G401.6 (cell line): ENCODE measurements around the gene TCERG1L.
"Not testable (repeated sequence)": the region's sequence is repeated elsewhere in the genome, so short reads cannot be mapped to it uniquely, and the experiment has no call there.

Source experiments
- FAIRE-seq: peaks from 2 replicates; lab custom pipeline; 2012; peaks lifted over from hg19 to GRCh38; lab: Jason Lieb, UNC

The TCERG1L gene

DNA sequence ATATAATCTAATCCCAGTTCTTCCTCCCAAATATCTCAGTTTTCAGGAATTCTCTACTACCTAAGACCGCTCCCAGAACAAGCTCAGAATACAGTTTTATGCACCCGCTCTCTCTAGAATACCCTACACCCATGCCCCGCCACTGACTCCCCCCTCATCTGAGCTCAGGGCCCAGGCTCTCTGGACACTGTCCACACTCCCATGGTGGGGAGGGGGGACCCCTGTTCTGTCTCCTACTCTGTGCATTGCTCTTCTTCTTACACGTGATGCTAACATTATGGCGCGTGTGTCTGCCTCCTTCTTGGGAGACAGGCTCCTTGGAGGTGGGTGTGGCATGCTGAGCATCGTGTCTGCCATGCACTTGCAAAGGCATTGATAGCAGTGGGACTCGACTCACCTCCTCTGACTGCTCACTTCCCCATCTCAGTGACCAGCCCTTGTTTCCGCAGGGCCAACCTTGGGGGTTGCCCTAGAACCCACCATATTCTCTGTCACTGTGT lies 127.9 kb downstream of the TCERG1L start:
- no peak for FAIRE-seq

DNA sequence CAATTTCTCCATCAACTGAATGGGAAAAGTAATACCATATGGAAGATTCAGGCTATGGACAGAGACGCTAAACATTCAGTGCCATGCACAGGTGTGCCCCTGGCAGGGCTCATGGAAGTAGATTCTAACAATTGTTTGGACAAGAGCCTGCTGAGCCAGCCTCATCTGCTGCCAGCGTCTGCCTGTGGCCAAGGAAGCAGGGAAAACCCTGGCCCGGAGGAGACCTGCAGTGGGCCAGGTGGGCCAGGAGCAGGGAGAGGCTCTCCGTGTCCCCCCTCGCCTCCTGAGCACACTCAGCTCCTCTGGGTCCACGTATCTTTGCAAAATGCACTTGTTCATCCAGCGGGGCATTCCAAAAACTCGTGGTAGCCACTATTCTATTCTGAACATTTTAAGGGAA lies 130.1 kb downstream of the TCERG1L start:
- no peak for FAIRE-seq

DNA sequence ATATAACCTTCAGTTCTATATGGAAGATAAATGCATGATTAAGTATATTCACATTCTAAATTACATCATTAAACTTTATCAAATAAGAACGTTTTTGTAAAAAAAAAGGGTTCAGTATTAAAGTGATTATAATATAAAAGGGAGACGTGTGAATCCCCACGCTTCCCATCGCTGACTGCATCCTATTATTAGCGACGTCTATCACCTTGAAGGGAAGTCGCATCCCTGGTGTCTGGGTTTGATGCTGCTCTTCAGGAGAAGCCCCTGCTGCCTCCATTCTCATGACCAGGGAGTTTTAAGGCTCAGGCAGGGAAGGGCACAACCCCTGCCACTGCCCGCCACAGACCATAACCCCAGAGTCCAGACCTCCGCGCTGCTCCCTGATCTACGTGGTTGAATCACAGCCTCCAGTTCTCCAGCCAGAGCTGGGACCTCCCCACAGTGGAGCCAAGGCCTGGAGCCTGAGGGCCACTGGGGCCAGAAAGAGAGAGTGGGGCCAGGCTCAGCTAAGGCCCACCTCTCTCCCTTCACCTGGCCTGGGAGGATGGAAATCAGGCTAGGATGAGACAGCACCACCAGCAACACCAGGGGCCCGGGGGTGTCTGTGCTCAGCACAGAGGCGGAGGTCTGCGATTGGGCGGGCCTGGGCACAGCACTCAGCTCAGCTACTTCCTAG lies 130.6 kb downstream of the TCERG1L start:
- no peak for FAIRE-seq

DNA sequence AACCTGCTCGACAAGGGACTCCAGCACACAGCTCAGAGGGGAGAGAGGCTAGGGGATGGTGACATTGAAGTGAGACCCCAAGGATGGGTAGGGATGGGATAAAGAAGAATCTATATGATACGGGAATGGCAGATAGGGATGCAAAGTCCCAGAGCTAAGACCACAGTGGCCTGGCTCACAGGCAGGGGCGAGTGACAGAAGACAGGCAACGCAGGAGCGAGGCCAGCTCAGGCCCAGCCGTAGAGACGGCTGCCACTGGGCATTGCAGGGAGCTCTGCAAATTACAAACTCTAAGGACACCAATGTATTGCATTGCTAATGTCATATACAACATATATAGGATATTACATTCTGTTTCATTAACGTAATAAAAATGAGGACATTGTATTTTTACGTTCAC lies 131.4 kb downstream of the TCERG1L start:
- no peak for FAIRE-seq

DNA sequence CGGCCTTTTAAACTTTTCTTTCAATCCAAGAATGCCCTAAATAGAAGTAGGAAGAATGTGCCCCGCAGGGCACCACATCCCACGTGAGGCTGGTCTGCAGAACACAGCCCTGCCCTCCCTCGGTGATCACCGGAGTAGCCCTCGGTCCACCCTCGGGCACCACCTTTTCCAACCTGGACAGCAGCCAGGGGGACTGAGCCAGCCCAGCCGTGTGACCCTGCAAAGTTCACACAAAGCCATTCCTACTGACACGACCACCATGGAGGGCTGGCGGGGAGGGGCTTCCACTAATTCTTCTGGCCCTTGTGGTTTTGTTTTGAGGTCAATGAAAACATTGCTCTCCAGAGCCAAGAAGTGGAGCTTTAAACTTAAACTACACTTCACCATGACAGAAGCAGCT lies 132.2 kb downstream of the TCERG1L start:
- FAIRE-seq, result no peak

DNA sequence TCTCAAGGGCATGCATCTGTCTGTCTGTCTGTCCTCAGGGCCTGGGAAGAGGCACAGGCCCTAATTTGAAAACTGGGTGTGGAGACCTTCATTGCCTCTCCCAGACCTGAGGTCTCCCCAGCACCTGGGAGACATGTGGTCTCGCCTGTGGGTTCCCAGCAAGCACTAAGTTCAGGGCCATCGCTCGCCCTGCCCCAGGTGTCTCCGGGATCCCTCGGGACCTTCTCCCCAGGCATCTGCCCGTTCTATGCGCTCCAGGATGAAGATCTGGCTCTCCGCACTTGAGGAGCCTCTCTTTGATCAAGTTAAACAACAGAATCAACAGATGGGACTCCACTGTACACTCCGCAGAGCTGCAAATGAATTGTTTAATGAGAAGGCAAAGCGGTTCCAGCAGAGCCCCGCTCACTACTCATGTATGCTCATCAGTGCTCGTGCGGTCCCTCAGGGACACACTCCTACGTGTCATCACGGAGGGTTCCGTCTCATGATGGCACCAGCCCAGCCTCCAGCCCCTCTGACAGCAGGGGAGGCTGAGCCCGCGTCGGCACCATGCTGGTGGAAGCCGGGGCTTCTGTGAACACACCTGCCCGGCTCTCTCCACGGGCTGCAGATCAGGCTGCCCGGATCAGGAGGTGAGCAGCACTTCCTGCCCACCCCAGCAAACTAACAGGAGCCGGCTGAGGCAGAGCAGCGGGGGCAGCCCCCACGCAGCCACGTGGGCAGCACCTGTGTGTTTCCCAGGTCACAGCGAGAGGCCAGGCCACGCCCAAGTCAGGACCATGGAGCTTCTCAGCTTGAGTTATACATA lies 132.8 kb downstream of the TCERG1L start:
- FAIRE-seq, result no peak

DNA sequence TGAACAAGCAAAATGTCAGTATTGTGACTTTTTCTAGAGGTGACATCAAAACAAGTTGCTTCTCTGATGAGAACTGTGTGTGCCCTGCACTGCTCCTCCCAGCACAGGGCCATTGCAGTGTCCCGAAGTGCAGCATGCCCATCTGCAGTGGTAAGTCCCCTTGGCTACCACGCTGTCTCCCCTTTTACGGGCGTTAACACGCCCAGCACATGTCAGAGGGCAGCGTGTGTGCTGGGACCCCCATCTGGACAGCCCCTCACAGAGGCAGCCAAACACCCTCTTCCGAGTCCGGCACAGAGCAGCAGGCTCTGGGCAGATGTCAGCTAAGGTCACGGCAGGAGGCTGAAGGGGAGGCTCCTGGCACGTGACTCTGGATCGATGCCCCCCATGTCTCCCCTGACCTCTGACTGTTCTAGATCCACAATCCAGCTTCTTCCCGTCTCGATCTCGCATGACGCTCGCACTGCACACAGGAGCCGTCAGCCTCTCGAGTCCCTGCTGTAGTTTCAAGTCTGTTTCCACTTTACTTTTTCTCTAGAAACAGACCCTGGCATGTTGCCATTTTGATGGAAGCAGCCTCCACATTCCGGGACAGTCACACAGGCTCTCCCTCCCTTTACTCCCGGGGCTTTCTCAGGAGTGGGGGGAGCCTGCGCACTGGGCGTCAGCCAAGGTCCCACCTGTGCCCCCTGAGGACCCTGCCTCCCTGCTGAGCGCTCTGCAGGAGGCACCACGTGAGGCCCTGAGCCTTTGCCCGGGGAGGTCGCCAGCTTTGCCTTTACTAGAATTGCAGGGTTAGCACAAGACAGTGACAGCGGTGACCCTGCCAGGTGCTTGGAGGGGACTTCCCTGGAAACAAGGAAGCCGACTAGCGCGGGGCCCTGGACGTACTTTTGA lies 133.8 kb downstream of the TCERG1L start:
- no peak for FAIRE-seq

DNA sequence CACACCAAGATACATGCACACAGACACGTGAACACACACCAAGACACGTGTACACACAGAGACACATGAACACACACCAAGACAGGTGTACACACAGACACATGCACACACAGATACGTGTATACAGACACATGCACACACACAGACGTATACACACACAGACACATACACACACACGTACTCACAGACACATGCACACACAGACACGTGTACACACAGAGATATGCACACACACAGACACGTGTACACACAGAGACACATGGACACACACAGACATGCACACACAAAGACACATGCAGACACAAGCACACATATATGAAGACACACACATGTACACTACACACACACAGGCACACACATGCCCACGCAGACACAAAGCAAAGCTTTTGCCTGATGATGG lies 134.6 kb downstream of the TCERG1L start:
- no peak for FAIRE-seq

DNA sequence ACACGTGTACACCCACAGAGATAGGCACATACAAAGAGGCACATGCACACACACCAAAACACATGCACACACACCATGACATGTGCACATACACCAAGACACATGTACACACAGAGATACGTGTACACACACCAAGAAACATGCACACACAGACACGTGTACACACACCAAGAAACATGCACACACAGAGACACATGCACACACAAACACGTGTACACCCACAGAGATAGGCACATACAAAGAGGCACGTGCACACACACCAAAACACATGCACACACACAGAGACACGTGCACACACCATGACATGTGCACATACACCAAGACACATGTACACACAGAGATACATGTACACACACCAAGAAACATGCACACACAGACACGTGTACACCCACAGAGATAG lies 135.2 kb downstream of the TCERG1L start:
- not testable (repeated sequence) for FAIRE-seq

DNA sequence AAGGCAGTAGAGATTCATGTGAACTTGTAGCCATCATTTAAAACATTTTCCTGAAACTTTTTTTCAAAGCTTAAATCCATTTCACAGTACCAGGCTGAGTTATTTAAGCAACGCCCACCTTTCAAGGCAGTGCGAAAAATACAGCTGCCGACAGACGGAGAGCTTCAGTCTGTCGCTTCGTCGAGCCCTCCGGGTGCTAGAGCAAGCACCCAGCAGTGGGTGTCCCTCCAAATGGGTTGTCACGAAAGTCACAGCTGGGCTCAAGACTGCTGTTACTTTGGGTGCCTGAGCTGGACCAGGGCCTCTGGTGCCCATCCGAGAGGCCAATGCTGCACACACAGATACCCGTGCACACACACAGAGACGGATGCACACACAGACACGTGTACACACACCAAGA lies 135.6 kb downstream of the TCERG1L start:
- FAIRE-seq, result no peak

DNA sequence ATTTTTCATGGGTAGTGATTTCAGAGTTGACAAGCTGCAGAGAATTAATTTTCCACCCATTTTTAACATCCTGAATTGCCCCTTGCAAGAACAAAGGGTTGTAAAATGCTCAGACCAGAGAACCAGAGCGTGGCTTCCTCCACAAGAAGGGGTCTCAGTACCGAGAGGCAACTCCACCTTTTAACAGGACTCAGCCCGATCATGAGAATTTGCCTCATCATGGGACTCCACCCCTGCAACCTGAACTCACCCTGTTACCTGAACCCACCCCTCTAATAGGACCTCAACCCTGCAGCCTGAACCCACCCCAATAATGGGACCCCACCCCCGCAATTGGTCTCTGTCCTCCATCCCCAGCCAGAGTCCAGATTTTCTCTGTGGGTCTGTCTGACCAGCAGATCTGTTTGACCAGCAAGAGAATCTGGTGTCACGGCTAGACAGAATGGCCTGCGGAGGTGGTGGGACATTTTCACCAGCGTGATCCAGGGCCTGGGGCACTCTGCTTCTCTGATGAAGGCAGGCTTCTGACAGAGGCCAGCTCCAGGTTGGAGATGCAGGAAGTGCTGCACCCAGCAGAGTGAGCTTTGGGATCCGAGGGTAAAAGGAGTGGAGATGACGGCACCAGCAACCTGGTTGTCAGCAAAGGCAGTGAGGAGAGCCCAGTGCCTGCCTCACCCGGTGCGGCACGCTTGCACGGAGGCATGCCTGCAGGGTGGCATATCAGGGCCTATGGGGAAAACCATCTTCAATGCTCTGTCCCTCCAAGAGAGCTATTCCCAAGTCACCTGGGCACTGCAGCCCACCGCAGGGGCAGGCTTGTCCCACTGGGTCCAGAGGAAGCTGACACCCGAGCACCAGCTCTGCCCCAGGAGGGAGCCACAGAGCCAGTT lies 136.6 kb downstream of the TCERG1L start:
- no peak for FAIRE-seq

DNA sequence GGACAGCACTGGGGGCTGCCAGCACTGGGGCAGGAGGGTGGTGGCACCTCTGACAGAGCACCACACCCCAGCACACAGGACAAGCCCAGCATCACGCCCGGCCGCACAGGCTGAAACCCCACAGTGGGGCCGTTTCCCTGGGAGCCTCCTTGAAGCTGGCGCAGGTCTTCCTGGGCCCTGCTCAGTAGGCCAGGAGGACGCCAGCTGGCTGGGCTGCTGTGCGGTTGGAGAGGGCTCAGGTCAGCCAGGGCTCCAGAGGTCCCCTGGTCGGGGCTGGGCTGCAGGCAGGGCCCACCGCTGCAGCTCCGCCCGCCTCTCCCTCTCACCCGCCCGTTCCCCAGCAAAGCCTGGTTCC lies 137.3 kb downstream of the TCERG1L start:
- FAIRE-seq, result no peak

DNA sequence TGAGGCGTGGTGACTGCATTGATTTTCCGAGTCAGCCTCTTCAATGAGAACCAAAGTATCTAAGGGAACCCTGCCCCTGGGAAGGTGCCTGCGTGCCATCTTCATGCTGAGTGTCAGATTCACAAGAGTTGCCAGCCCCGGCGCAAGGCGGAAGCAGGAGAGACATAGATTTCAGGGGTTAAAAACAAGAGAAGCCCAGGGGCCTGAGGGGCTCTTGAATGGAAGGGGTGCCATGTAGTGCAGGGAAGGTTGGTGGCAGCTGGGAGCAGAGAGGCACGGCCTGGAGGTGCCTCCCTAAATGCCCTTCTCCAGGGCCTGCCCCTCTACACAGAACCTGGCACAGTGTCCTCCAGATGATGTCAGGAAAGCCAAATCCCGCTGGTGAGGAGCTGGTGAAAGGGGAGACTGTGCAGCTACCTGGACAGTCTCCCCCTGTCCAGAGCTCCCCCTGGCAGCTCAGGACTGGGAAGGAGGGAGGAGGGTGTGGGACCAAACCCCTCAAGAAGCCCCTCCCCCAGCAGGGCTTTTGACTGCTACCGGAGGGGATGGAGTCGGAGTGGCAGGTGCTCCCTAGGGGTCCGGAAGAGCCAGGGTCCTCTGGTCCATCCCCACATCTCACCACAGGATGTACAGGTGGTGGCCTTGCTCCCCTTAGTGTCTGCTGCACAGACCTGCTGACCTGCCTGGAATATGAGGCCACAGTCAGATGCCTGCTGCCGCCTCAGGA lies 137.9 kb downstream of the TCERG1L start:
- FAIRE-seq, result no peak

DNA sequence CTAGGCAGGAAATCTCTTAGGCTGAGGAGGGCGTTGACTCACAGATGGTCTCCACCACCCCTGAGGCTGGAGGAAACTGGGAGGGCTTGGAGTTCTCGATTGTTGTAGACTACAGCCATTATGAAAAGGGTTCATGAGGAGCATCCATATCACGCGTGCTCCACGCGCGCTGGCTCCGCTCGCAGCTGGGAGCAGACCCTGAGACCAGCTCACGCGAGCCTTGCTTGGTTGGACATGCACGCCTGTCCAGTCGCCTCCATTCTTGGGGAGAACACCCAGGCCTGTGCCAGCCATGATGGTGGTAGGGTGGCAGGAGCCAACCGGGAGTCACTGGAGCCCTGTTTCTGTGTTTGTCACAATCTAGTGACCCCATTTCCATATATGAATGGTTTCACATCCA lies 139.1 kb downstream of the TCERG1L start:
- no peak for FAIRE-seq

DNA sequence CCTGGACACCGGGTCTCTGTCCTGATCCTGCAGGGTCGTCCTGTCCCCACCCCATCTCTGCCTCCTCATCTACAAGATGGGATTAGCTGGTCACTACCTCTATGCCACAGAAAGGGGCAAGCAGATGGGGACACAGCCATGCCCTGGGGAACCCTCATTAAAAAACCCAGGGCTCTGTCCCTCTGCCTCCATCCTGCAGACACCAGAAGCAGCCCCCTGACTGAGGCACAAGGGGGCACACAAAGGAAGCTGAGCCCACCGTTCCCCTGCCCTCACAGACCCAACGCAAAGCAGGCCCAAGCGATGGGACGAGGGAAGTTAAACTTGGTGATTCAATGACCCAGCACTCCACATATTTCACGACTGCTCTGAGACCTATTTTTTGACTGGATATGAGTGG lies 142.4 kb downstream of the TCERG1L start:
- no peak for FAIRE-seq

DNA sequence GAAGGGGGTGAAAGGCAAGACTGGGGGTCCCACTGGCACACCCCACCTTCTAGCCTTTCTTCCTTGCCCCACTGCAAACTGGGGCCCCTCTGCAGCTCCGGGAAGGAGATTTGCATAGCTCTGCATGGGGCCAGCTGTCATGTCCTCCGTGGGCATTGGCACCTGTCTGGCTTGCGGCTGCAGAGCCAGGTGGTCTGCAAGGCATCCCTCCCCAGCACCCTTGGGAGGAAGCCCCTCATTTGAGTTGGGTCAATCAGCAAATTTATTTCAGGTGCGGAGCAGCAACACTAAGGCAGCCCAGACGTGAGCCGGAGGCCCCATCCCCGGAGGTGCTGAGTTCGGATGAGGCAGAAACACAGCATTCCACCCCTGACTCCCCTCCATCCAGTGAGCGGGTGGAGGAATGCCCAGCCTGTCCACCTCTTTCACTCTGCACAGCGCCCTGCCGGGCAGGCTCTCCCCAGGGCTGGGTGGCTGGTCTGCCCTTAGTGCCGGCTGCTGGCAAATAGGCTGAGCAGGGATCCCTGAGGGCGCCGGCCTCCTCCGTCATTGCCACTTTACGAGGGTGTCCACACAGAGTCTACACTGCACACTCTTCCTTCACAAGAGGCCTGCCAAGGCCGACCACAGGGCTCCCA lies 143.2 kb downstream of the TCERG1L start:
- no peak for FAIRE-seq

DNA sequence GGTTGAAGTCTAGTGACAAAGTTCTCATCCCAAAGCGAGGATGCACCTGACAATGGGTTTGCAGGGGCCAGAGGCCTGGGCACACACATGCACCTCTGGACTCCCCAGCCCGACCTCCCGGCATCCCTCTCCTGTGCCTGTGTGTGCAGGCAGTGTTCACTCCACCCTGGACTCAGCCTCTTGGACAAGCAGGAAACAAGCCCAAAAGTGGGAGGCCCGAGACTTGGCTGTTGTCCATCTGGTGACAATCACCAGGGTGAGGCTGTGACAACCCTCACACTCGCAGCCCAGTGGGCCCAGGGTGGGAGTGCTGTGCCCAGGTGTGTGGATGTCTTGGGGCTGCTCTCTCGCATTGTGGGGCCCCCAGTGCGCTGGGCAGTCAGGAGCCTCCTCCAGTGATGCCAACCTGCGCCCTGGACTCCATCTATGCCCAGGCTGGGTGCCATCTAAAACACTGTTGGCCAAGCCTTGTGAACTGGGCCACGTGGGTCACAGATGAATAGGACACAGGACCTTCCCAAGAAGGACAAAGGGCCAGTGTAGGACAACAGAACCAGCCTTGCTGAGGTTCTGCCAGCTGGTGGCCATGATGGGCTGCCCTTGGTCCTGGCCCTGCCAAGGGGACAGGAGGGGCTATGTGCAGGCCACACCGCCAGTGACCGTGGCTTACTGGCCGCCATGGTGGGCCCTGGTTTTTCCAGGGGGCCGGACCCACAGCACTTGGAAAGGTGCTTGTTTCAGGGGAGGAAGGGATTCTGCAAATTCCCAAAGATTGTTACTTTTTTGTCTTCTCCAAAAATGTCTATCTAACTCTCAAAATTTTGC lies 144.3 kb downstream of the TCERG1L start:
- no peak for FAIRE-seq

DNA sequence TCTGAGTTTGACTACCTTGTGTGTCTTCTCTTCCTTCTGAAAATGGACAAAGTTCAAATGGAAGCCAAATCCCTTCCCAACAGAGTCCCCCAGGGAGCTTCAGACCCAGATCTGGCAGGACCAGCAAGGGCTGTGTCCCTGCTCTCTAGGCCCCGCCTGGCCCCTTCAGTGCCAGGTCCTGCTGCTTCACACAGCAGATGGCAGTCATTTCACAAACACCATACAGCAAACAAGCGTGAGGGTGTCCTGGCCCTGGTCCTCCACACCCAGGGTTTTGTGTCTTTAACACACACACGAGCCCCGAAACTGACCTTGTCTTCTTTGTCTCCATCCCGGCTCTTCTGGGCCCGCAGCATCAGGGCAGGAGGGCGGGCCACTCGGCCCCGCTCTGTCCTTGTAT lies 145.0 kb downstream of the TCERG1L start:
- no peak for FAIRE-seq

DNA sequence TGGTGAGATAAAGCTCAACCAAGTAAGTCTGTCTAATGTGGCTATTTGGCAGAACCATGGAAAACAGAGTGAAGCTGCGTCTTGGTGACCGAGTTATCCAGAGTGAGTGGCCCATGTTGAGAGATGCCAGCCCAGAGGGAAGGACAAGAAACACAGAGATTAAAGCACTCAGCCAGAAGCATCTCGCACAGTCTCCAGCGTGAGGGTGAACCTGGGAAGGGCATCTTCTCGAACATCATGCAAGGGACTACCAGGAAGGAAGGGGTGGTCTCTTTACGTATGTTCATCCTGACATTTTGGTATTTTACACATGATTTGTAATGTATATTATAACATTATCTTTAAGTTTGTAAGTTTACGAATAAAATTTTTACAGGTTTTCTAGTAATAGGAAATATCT lies 146.4 kb downstream of the TCERG1L start:
- no peak for FAIRE-seq
